IMR-90 (cell line): ENCODE data around the gene NOXO1. TPM values are rescaled to one million over a fixed set of nuclear protein-coding genes. Genes with fewer than 3 reads are reported as not detected.

ENCODE experiments used
- ATAC-seq: fragments of 200-7000 bp; cut with Tn5 transposase; 2 replicates; pipeline ENCODE4 v1.9.1; 2020; ENCODE audit warnings: low read depth, mild to moderate bottlenecking, moderate library complexity
- BruUV-seq: library from RNA; stranded (reverse); fragments of 400-500 nt; replicated peaks from 2 replicates; lab custom pipeline; 2021; lab: Mats Ljungman, UMichigan
- CTCF ChIA-PET: fragments of 300-600 bp; formaldehyde crosslinking; extraction: SDS; loops from one replicate; lab custom pipeline; 2021; ENCODE audit warnings: antibody characterized with exemption; lab: Yijun Ruan, JAX
- POLR2A ChIA-PET: fragments of 300-600 bp; sonication (Branson Sonifier 250); formaldehyde crosslinking; loops from one replicate; lab custom pipeline; 2022; ENCODE audit warnings: antibody characterized with exemption; ENCODE audit not compliant: unreplicated experiment; lab: Charles Lee
- DNase-seq: peaks from one replicate; pipeline ENCODE4 v3.0.0; 2013
- H2AFZ ChIP-seq: replicated peaks from 2 replicates; pipeline ENCODE3; 2013; ENCODE audit warnings: low read length, mild to moderate bottlenecking; ENCODE audit not compliant: poor library complexity
- H2AK5ac ChIP-seq: 2 replicates; pipeline ENCODE4 v1.6.1; 2013; ENCODE audit warnings: low read depth, low read length, inconsistent platforms
- H2AK9ac ChIP-seq: replicated peaks from 2 replicates; pipeline ENCODE3; 2013; ENCODE audit warnings: mild to moderate bottlenecking, low read depth, low read length, moderate library complexity; ENCODE audit not compliant: poor library complexity
- H2BK120ac ChIP-seq: 2 replicates; pipeline ENCODE4 v1.6.1; 2013; ENCODE audit warnings: low read depth, low read length, inconsistent platforms
- H2BK15ac ChIP-seq: 3 replicates; pipeline ENCODE4 v1.6.1; 2013; ENCODE audit warnings: low read depth, low read length, inconsistent platforms
- H2BK20ac ChIP-seq: 2 replicates; pipeline ENCODE4 v1.6.1; 2013; ENCODE audit warnings: low read depth, mild to moderate bottlenecking, inconsistent platforms, low read length, moderate library complexity
- H2BK5ac ChIP-seq: 2 replicates; pipeline ENCODE4 v1.6.1; 2013; ENCODE audit warnings: mild to moderate bottlenecking, low read depth, low read length, inconsistent platforms; ENCODE audit not compliant: poor library complexity, severe bottlenecking
- H3K14ac ChIP-seq: replicated peaks from 2 replicates; pipeline ENCODE4 v1.6.1; 2013; ENCODE audit warnings: low read depth, low read length, inconsistent platforms
- H3K18ac ChIP-seq: 2 replicates; pipeline ENCODE4 v1.6.1; 2013; ENCODE audit warnings: low read depth, low read length, control low read depth
- H3K23ac ChIP-seq: 2 replicates; pipeline ENCODE4 v1.6.1; 2013; ENCODE audit warnings: low read depth, low read length, inconsistent platforms
- H3K27ac ChIP-seq: 2 replicates; pipeline ENCODE4 v1.5.1; 2013; ENCODE audit warnings: mild to moderate bottlenecking, control low read depth, low read length; ENCODE audit not compliant: insufficient read depth
- H3K27me3 ChIP-seq: 2 replicates; pipeline ENCODE4 v1.6.1; 2013; ENCODE audit warnings: low read length; ENCODE audit not compliant: control insufficient read depth, insufficient read depth
- H3K36me3 ChIP-seq: 2 replicates; pipeline ENCODE4 v1.6.1; 2013; ENCODE audit warnings: low read length, mixed read lengths; ENCODE audit not compliant: control insufficient read depth, insufficient read depth
- H3K4ac ChIP-seq: 2 replicates; pipeline ENCODE4 v1.6.1; 2013; ENCODE audit warnings: low read depth, low read length, inconsistent platforms
- H3K4me1 ChIP-seq: 2 replicates; pipeline ENCODE4 v1.6.1; 2013; ENCODE audit warnings: low read length, mixed read lengths; ENCODE audit not compliant: control insufficient read depth, insufficient read depth
- H3K4me2 ChIP-seq: 2 replicates; pipeline ENCODE4 v1.6.1; 2013; ENCODE audit warnings: low read depth, mild to moderate bottlenecking, control low read depth, low read length, moderate library complexity
- H3K4me3 ChIP-seq: 2 replicates; pipeline ENCODE4 v1.5.1; 2013; ENCODE audit warnings: low read depth, mild to moderate bottlenecking, control low read depth, low read length, moderate library complexity; ENCODE audit not compliant: insufficient read depth
- H3K56ac ChIP-seq: 2 replicates; pipeline ENCODE4 v1.6.1; 2013; ENCODE audit warnings: low read length, inconsistent platforms; ENCODE audit not compliant: insufficient read depth; ENCODE audit errors: extremely low read depth
- H3K79me1 ChIP-seq, 2 experiments: 2 replicates each; pipeline ENCODE4 v1.6.1; 2013; ENCODE audit warnings: low read length in 2 of 2, inconsistent platforms in 1 of 2, low read depth in 1 of 2
- H3K9ac ChIP-seq: 2 replicates; pipeline ENCODE4 v1.6.1; 2013; ENCODE audit warnings: low read depth, low read length, control low read depth
- H3K9me1 ChIP-seq: 2 replicates; pipeline ENCODE4 v1.6.1; 2013; ENCODE audit warnings: low read length, inconsistent platforms; ENCODE audit not compliant: insufficient read depth
- H3K9me3 ChIP-seq: 2 replicates; pipeline ENCODE4 v1.6.1; 2013; ENCODE audit warnings: low read length; ENCODE audit not compliant: control insufficient read depth, insufficient read depth
- H4K20me1 ChIP-seq: 2 replicates; pipeline ENCODE4 v1.6.1; 2013; ENCODE audit warnings: low read length, inconsistent platforms; ENCODE audit not compliant: insufficient read depth
- H4K5ac ChIP-seq: 2 replicates; pipeline ENCODE4 v1.6.1; 2013; ENCODE audit warnings: mild to moderate bottlenecking, low read depth, low read length, control low read depth
- H4K8ac ChIP-seq, 2 experiments: 2 replicates each; pipeline ENCODE4 v1.6.1; 2013; ENCODE audit warnings: low read depth in 2 of 2, low read length in 2 of 2, control low read depth in 1 of 2, inconsistent platforms in 1 of 2
- H4K91ac ChIP-seq: 2 replicates; pipeline ENCODE4 v1.6.1; 2013; ENCODE audit warnings: low read depth, low read length, inconsistent platforms; ENCODE audit not compliant: insufficient read depth
- SMC3 ChIP-seq: fragments of 150-350 bp; IDR thresholded peaks from 2 replicates; pipeline ENCODE4 v1.6.1; 2016; ENCODE audit warnings: low read depth, mild to moderate bottlenecking, antibody characterized with exemption, low read length, moderate library complexity
- WGBS, 2 experiments: methylation state at CpG; one replicate each; pipeline versions ENCODE4 v1.1.5 to v1.1.7; 2013; ENCODE audit warnings: missing lambda C conversion rate in 2 of 2; ENCODE audit not compliant: insufficient read length in 1 of 2; ENCODE audit errors: extremely low coverage in 2 of 2; 5-methylcytosine and 5-hydroxymethylcytosine counted together
- dilution Hi-C: fragments of 300-500 bp; cut with HindIII; formaldehyde crosslinking; loops from one replicate; pipeline ENCODE4 v1.14.3; 2018; ENCODE audit warnings: low sequenced_read_pairs; ENCODE audit not compliant: unreplicated experiment
- in situ Hi-C: fragments of 300-500 bp; cut with MboI; formaldehyde crosslinking; loops from 3 replicates; pipeline ENCODE4 v1.14.3; 2019; ENCODE audit warnings: low sequenced_read_pairs, inconsistent platforms, mixed read lengths
- intact Hi-C: fragments of 100-400 bp; cut with micrococcal nuclease; formaldehyde crosslinking; loops from 2 replicates; pipeline ENCODE4 v1.10.0; 2022
- polyA plus RNA-seq, 3 experiments: library from polyadenylated mRNA; depleted of rRNA; stranded (reverse); fragments of >200 nt; gene quantifications; 2 replicates each; pipeline ENCODE4 v1.2.3, GENCODE V29; 2012; ENCODE audit warnings: low replicate concordance in 1 of 3
- total RNA-seq: library from RNA; depleted of rRNA; stranded (reverse); fragments of >200 nt; gene quantifications from 2 replicates; pipeline ENCODE4 v1.2.3, GENCODE V29; 2012
- TF ChIP-seq, protein P1 (sequence below): conservative IDR thresholded peaks from 2 replicates; pipeline ENCODE4 v1.5.1; 2012; ENCODE audit warnings: mild to moderate bottlenecking, low read depth, low read length, improper control_type of control experiment

Gene NOXO1
- total and polyA plus RNA-seq, 2 of the 4 experiments (the other 2 are of a cell fraction), result 0.56 TPM; not detected in 1

DNA sequence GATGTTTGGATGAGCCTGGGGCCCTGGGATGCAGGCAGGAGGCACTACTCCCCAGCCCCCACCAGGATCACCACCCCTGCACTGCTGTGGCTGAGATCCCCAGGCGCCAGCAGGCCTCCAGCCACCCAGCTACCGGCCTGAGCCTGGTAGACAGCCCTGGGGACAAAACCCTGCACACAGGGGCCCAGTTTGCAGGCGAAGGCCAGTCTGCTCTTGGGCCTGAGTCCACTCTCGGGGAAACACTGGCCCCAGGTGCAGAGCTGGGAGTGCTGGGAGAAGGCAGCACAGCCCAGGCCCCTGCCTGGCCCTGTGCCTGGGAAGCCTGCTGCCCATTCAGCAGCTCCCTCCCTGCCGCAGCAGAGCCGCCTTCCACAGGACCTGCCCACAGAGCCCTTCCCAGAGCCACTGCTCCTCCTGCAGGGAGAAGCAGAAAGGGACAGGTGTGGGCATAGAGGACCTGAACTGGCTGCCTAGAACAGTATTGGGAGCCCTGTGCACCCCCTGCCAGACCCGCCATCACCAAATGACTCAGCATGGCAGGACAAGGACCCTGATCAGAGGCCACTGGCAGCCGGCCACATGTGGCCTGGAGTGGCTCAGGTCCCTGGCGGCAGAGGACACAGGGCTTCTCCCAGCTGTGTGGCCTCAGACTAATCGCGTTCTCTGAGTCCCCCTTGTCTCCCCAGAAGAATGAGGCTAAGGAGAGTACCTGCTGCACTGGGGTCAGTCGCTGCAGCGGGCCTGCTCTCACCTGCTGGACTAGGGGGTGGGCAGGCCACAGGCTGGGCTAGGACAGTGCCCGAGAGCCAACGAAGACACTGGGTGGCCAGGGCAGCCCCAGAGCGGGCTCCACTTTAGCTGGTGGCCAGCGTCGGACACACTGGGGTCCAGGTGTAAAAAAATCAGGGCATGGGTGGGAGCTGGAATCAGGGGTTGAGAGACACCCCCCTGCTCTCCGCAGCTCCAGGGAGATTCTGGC, 48.9 kb downstream of the NOXO1 start:
- no peak overlapping the region for H2BK20ac ChIP-seq
- dilution Hi-C loops (no loop called here), intact Hi-C loops (no loop called here), in situ Hi-C loops (loop anchor here (5.0 kb wide), 1 partner anchor 70 kb away; no protein-coding TSS in a partner anchor)
- no peak overlapping the region for H3K9ac ChIP-seq
- no peak overlapping the region for H2AK9ac ChIP-seq
- H4K91ac ChIP-seq, result no peak overlapping the region
- no peak overlapping the region for H3K56ac ChIP-seq
- H2AK5ac ChIP-seq, result no peak overlapping the region
- no peak for TF ChIP-seq SMC3
- TF ChIP-seq, protein P1, sequence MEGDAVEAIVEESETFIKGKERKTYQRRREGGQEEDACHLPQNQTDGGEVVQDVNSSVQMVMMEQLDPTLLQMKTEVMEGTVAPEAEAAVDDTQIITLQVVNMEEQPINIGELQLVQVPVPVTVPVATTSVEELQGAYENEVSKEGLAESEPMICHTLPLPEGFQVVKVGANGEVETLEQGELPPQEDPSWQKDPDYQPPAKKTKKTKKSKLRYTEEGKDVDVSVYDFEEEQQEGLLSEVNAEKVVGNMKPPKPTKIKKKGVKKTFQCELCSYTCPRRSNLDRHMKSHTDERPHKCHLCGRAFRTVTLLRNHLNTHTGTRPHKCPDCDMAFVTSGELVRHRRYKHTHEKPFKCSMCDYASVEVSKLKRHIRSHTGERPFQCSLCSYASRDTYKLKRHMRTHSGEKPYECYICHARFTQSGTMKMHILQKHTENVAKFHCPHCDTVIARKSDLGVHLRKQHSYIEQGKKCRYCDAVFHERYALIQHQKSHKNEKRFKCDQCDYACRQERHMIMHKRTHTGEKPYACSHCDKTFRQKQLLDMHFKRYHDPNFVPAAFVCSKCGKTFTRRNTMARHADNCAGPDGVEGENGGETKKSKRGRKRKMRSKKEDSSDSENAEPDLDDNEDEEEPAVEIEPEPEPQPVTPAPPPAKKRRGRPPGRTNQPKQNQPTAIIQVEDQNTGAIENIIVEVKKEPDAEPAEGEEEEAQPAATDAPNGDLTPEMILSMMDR, result 0 out of 2 replicates have a peak, but pooled peaks have one; percentile 5
- no peak overlapping the region for H2BK5ac ChIP-seq
- H3K14ac ChIP-seq, result no peak overlapping the region
- peaks cover 4% of the 10 kb centered on the region; the same call in 1 of the 2 replicates for H3K27me3 ChIP-seq
- no peak overlapping the region for H2BK120ac ChIP-seq
- no peak overlapping the region for H2BK15ac ChIP-seq
- H3K36me3 ChIP-seq, result peaks cover 2% of the 10 kb centered on the region; the same call in 1 of the 2 replicates
- H3K4ac ChIP-seq, result no peak overlapping the region
- ChIA-PET POLR2A (no interaction called here), CTCF (no interaction called here)
- no peak overlapping the region for H3K27ac ChIP-seq
- no peak overlapping the region for H3K23ac ChIP-seq
- H4K5ac ChIP-seq, result no peak overlapping the region
- H3K9me1 ChIP-seq, result no peaks in the 10 kb centered on the region
- no peaks in the 10 kb centered on the region for H3K9me3 ChIP-seq
- DNase-seq (no peak), ATAC-seq (no peak)
- 60% methylated on average over 12 of the region's 19 CpGs; no CpG with 5 or more reads in 1 of the 2 experiments for WGBS, 2 experiments
- H4K20me1 ChIP-seq, result no peaks in the 10 kb centered on the region
- no TSS peak for BruUV-seq
- H3K4me3 ChIP-seq, result no peak overlapping the region
- no peak overlapping the region for H3K4me2 ChIP-seq
- H3K18ac ChIP-seq, result no peak overlapping the region
- no peak overlapping the region for H4K8ac ChIP-seq
- H3K4me1 ChIP-seq, result no peaks in the 10 kb centered on the region
- no peaks in the 10 kb centered on the region for H3K79me1 ChIP-seq
- peak overlapping the region; percentile 32 for H2AFZ ChIP-seq
